Measurements from ENCODE around the gene RPL4.
"Not testable (repeated sequence)": the region's sequence is repeated elsewhere in the genome, so short reads cannot be mapped to it uniquely, and the experiment has no call there.

The RPL4 gene

GRCh38 chr15:66491846-66492245 is 12.8 kb downstream of the RPL4 start:
- DNase-seq (ENCODE audit: low read depth), result no peak

GRCh38 chr15:66489179-66489791 is 15.4 kb downstream of the RPL4 start:
- no peak for DNase-seq (ENCODE audit: low read depth)

- DNase-seq (ENCODE audit: low read depth), result no peak
These were observed 16.1 kb downstream of the RPL4 start for GRCh38 chr15:66488525-66488924.

- DNase-seq (ENCODE audit: low read depth), result no peak
These were observed 17.8 kb downstream of the RPL4 start for GRCh38 chr15:66486887-66487286.

GRCh38 chr15:66484539-66485112 is 20.0 kb downstream of the RPL4 start:
- no peak for DNase-seq (ENCODE audit: low read depth)

GRCh38 chr15:66483131-66483566 is 21.5 kb downstream of the RPL4 start:
- no peak for DNase-seq (ENCODE audit: low read depth)

- DNase-seq (ENCODE audit: low read depth), result no peak
These were observed 22.1 kb downstream of the RPL4 start for GRCh38 chr15:66482539-66482938.

GRCh38 chr15:66481107-66481856 is 23.4 kb downstream of the RPL4 start:
- DNase-seq (ENCODE audit: low read depth), result no peak

GRCh38 chr15:66480267-66480666 is 24.4 kb downstream of the RPL4 start:
- no peak for DNase-seq (ENCODE audit: low read depth)

GRCh38 chr15:66477011-66477410 is 27.6 kb downstream of the RPL4 start:
- no peak for DNase-seq (ENCODE audit: low read depth)

- DNase-seq (ENCODE audit: low read depth), result no peak
These were observed 28.1 kb downstream of the RPL4 start for GRCh38 chr15:66476535-66476934.

- DNase-seq (ENCODE audit: low read depth), result no peak
These were observed 29.7 kb downstream of the RPL4 start for GRCh38 chr15:66474963-66475362.

GRCh38 chr15:66474135-66474534 is 30.5 kb downstream of the RPL4 start:
- DNase-seq (ENCODE audit: low read depth), result no peak

GRCh38 chr15:66472176-66472999 is 32.3 kb downstream of the RPL4 start:
- no peak for DNase-seq (ENCODE audit: low read depth)

GRCh38 chr15:66470825-66471224 is 33.8 kb downstream of the RPL4 start:
- DNase-seq (ENCODE audit: low read depth), result not testable (repeated sequence)

- not testable (repeated sequence) for DNase-seq (ENCODE audit: low read depth)
These were observed 37.3 kb downstream of the RPL4 start for GRCh38 chr15:66467162-66468040.

- DNase-seq (ENCODE audit: low read depth), result not testable (repeated sequence)
These were observed 39.4 kb downstream of the RPL4 start for GRCh38 chr15:66465294-66465693.

- DNase-seq (ENCODE audit: low read depth), result no peak
These were observed 42.0 kb downstream of the RPL4 start for GRCh38 chr15:66462627-66463026.

GRCh38 chr15:66461917-66462316 is 42.7 kb downstream of the RPL4 start:
- no peak for DNase-seq (ENCODE audit: low read depth)

GRCh38 chr15:66461294-66461693 is 43.4 kb downstream of the RPL4 start:
- DNase-seq (ENCODE audit: low read depth), result not testable (repeated sequence)

- no peak for DNase-seq (ENCODE audit: low read depth)
These were observed 44.6 kb downstream of the RPL4 start for GRCh38 chr15:66459818-66460615.
